Lower leg skin (tissue), 4 donors: ENCODE measurements around the gene JAKMIP2. TPM values are rescaled to one million over a fixed set of nuclear protein-coding genes. Genes with fewer than 3 reads are reported as not detected.

Source experiments
- DNase-seq, 2 donors: peaks; one replicate each; pipeline ENCODE4 v3.0.0-alpha.2; 2019; ENCODE audit warnings: low spot score in 2 of 2
- H3K4me3 ChIP-seq: fragments of 200-600 bp; sonication (generic); 2 replicates; pipeline ENCODE4 v1.5.1; 2017; ENCODE audit warnings: mild to moderate bottlenecking, low read depth; ENCODE audit not compliant: poor library complexity, severe bottlenecking
- CTCF ChIP-seq, 3 donors: fragments of 450-650 bp; IDR thresholded peaks; one replicate each; pipeline ENCODE4 v1.5.1; 2016; ENCODE audit warnings: antibody characterized with exemption in 3 of 3, mild to moderate bottlenecking in 3 of 3, moderate library complexity in 2 of 3
- POLR2A ChIP-seq, 2 donors: fragments of 450-650 bp; IDR thresholded peaks; one replicate each; pipeline ENCODE4 v1.6.1; 2016 to 2017; ENCODE audit warnings: antibody characterized with exemption in 2 of 2, mild to moderate bottlenecking in 1 of 2, moderate library complexity in 1 of 2
- WGBS, 2 donors: methylation state at CpG; one replicate each; pipeline ENCODE4 v1.1.5; 2018; 5-methylcytosine and 5-hydroxymethylcytosine counted together
- intact Hi-C: fragments of 100-400 bp; cut with DNase I; formaldehyde crosslinking; loops from one replicate; pipeline ENCODE4 v1.15.0; 2023; ENCODE audit warnings: low total_unique reads
- total RNA-seq, 4 donors: library from RNA; depleted of rRNA; stranded (reverse); fragments of >200 nt; gene quantifications; one replicate each; pipeline ENCODE4 v1.1.0, GENCODE V29; 2016

Gene JAKMIP2
- total RNA-seq, 4 donors from 2014 or later, result 0.23 to 0.34 (median 0.23) TPM; not detected in 1

- no peak overlapping the region for H3K4me3 ChIP-seq
- no peak for TF ChIP-seq CTCF (IDR thresholded peaks at IDR 0.05)
- no peak for TF ChIP-seq POLR2A (IDR thresholded peaks at IDR 0.05)
- intact Hi-C loops, result no loop called here
- WGBS, 2 donors, result 71 to 74% methylated on average over 13 of the region's 13 CpGs
- no peak for DNase-seq
These were observed 31.2 kb downstream of the JAKMIP2 start for GRCh38 chr5:147751156-147751830.

GRCh38 chr5:147750065-147750464 is 32.5 kb downstream of the JAKMIP2 start:
- TF ChIP-seq POLR2A (IDR thresholded peaks at IDR 0.05) (no peak), CTCF (IDR thresholded peaks at IDR 0.05) (no peak)
- WGBS, 2 donors, result 76 to 78% methylated on average over 4 of the region's 4 CpGs
- no peak for DNase-seq
- no peak overlapping the region for H3K4me3 ChIP-seq
- intact Hi-C loops, result no loop called here

GRCh38 chr5:147748590-147748989 is 33.9 kb downstream of the JAKMIP2 start:
- intact Hi-C loops, result no loop called here
- no peak for TF ChIP-seq POLR2A (IDR thresholded peaks at IDR 0.05)
- no peak for TF ChIP-seq CTCF (IDR thresholded peaks at IDR 0.05)
- 49 to 57% methylated on average over 2 of the region's 2 CpGs for WGBS, 2 donors
- no peak for DNase-seq
- H3K4me3 ChIP-seq, result no peak overlapping the region

- 68 to 76% methylated on average over 3 of the region's 3 CpGs for WGBS, 2 donors
- no peak overlapping the region for H3K4me3 ChIP-seq
- no peak for DNase-seq
- intact Hi-C loops, result no loop called here
- TF ChIP-seq CTCF (IDR thresholded peaks at IDR 0.05) (no peak), POLR2A (IDR thresholded peaks at IDR 0.05) (no peak)
These were observed 35.5 kb downstream of the JAKMIP2 start for GRCh38 chr5:147746986-147747385.

- TF ChIP-seq POLR2A (IDR thresholded peaks at IDR 0.05) (no peak), CTCF (IDR thresholded peaks at IDR 0.05) (no peak)
- DNase-seq, result no peak
- H3K4me3 ChIP-seq, result no peak overlapping the region
- WGBS, 2 donors, result 38 to 57% methylated on average over 1 of the region's 1 CpG
- intact Hi-C loops, result no loop called here
These were observed 38.7 kb downstream of the JAKMIP2 start for GRCh38 chr5:147743678-147744374.
